Activated naive CD8-positive, alpha-beta T cell treated with anti-CD3 and anti-CD28 coated beads, Interleukin-2, amount 50 U/mL, for 16 hours (primary cell): ENCODE results near the gene PCSK2.
"Not testable (repeated sequence)": the region's sequence is repeated elsewhere in the genome, so short reads cannot be mapped to it uniquely, and the experiment has no call there.

Experiments used
- DNase-seq: peaks from one replicate; pipeline ENCODE4 v3.0.0-alpha.2; 2020; ENCODE audit warnings: low read depth, low spot score

PCSK2 gene, protein sequence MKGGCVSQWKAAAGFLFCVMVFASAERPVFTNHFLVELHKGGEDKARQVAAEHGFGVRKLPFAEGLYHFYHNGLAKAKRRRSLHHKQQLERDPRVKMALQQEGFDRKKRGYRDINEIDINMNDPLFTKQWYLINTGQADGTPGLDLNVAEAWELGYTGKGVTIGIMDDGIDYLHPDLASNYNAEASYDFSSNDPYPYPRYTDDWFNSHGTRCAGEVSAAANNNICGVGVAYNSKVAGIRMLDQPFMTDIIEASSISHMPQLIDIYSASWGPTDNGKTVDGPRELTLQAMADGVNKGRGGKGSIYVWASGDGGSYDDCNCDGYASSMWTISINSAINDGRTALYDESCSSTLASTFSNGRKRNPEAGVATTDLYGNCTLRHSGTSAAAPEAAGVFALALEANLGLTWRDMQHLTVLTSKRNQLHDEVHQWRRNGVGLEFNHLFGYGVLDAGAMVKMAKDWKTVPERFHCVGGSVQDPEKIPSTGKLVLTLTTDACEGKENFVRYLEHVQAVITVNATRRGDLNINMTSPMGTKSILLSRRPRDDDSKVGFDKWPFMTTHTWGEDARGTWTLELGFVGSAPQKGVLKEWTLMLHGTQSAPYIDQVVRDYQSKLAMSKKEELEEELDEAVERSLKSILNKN

DNA sequence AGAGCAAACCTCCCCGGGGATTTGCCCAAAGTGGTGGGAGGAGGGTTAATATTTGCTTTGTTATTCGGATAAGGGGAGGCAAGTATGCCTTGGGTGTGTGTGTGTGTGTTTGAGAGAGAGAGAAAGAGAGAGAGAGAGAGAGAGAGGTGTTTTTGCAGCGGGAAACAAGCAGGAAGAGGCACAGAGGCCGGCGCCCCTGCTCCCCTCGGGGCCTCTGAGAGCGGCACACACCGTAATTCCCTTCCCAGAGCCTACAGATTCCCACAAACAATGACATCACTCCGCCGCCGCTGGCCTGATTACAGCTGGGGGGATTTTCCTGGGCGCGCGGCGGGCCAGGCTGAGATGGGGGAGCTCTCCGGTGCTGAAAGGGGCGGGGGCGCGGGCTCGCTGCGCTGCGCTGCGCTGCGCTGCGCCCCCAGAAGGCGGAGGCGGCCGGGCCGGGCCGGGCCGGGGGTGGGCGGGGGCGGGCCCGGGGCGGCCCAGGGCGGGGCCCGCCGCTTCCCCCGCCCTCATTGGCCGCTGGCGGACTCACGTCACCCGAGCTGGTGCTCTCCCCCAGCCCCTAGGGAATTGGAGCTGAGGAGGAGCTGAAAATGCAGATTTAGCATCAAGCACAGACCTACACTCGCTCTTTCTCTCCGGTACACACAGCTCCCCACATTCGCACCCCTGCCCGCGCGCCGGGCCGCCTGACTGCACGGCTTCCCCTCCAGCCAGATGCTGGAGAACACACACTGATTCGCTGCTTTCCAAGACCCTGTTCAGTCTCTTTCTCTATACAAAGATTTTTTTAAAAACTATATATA, at the start of gene PCSK2:
TSS of gene PCSK2 (plus strand) at position 631 of the 809 bp plus-strand sequence. CDS start 266 bp downstream, outside the sequence.
- no peak for DNase-seq

DNA sequence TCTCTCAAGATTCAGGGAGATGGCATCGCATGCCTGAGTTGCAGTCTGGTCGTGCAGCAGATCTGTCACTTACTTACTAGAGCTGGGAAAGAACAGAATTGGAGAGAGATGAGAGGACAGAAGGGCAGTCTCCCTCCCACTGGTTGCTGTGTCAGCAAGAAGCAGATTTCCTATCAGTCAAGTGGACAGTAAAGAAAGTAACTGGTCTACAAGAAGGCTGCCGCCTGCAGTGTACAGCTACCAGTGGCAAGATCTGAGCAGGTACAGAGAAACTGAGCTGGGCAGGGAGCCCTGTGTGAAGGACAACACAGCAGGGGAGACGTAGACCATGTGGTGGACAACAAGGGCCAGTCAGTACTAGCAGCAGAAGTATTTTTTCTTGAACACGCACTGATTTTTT, 49.5 kb upstream of the PCSK2 start:
- no peak for DNase-seq

DNA sequence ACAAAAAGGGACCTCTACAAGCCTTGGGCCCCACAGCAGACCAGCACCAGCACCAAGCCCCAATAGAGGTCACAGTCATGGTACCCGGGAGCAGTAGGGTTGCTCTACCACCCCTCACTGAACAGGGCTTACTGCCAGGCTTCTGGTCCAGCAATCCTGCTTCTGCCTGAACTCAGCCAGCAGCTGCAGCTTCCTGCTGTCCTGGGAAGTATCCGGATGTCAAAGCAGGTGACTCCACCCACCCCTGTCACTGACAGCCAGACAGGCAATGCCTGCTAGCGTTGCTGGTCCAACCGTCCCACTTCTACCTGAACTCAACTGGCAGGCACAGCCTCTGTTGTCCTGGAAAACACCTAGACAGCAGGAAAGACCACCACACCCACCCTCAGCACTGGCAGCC, 47.0 kb upstream of the PCSK2 start:
- no peak for DNase-seq

DNA sequence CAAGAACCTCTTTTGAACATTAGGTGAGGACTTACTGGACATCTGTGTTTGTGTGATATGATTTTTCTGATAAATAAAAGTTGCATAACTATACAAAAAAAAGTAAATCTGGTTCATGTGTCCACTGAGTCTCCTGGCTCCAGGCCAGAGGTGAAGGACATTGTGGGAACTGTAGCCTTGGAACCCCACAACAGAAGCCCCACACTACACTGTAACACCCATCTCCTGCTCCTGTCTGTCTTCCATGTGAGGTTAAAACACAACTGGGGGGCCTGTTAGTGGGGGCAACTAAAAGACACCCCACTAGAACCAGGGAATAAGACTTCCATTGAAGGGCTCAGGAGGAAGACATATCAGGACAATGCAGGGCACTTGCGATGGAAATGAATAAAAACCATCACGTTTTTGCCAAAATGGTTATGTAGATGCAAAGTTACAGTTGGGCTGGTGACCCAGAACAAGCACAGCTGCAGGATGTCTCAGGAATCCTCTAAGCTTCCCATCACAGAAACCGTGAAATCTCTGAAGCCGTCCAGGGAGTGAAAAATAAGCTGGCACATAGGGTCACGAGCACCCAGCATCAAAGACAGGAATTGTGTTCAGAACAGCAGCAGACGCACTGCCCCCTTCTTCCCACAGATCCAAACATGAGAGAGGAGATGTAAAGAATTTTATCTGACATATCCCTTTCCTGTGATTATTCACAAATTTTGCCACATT, 36.7 kb upstream of the PCSK2 start:
- no peak for DNase-seq

DNA sequence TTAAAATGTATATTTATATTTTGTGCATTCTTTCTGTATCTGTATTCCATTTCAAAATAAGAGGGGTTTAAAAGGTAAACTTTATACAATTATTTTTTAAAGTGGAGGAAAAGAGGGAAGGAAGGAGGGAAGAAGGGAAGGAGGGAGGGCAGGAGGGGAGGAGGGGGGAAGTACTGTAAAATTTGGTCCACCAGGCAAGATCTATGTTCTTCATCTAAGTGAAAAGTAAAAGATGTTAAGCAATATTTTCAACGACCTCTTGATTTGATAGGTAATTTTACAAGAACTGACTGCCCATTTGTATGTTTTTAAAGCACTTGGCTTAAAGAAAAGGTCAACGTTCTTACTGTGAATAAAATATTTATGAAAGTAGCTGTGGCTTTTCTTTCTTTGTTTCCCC, 29.8 kb upstream of the PCSK2 start:
- DNase-seq: no peak

GRCh38 chr20:17202030-17202429, 24.8 kb upstream of the PCSK2 start:
- DNase-seq: no peak

GRCh38 chr20:17202673-17203072, 24.2 kb upstream of the PCSK2 start:
- no peak for DNase-seq

DNA sequence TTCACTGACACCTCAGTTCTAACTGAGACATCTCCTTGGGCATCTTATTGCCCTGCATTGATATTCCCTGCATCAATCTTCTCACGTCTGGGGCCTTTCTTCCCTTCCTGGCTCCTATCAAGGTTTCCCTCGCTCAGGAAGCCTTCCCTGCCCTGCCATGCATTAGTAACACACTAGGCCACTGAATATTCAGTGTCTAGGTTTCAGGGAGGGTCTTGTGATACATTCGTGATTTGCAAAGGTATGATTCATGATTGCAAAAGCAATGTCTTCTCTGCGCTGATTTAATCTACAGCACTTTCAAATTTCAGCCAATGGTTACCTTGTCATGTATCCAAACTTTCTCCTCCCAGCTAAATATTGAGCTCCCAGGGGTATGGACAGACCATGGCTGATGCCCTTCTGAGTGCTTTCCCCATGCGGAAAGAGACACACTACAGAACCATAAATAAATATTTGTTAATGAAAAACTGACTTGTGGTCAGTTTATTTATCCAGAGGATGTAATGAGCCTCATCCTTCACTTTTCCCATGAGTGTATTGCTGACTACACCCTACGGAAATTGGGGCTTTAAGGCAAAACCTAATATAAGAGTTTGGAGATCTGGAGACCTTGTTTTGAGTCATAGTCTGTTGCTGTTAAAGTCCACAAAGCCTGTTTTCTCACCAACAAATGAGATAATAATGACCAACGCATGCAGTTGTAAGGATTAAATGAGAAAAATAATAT, 21.6 kb upstream of the PCSK2 start:
- no peak for DNase-seq

DNA sequence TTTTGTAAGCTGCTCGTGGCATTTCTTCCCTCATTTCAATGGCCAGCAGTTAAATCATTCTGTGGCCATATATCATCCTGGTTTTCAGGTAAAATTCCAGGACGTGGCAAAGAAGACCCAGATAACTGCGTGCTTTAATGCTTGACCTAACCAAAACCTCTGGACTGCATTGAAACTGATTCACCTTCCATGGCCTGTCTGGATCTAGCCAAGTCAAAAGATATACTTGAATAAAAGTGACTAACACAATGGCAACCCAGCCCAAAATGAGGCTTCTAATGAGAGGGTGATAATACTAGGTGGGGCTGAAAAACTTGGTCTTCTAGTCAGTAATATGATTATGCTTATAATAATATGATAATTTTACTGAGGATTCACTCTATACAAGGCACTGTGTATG, 16.5 kb upstream of the PCSK2 start:
- DNase-seq: no peak

DNA sequence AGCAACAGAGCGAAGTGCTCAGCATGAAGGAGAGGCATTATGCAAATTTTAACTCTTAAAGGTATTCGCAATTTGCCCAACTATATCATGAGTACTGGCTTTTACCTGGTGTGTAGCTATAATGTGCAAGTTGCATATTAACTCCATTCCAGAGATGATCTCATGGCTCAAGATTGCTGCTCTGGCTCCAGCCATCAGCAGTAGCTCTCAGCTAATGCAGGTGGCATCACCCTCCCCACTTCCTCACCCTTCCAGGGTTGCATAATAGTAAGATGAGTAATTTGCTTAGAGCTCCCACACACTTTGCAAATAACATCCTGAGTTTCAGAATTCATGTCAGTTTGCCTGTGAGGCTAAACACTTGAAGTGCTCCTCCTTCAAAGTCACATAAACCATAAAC, 15.9 kb upstream of the PCSK2 start:
- DNase-seq: no peak

- no peak for DNase-seq
Measured at GRCh38 chr20:17215167-17215566, 11.7 kb upstream of the PCSK2 start.

GRCh38 chr20:17219856-17220255, 7.0 kb upstream of the PCSK2 start:
- not testable (repeated sequence) for DNase-seq

GRCh38 chr20:17223553-17223952, 3.3 kb upstream of the PCSK2 start:
- DNase-seq: no peak

DNA sequence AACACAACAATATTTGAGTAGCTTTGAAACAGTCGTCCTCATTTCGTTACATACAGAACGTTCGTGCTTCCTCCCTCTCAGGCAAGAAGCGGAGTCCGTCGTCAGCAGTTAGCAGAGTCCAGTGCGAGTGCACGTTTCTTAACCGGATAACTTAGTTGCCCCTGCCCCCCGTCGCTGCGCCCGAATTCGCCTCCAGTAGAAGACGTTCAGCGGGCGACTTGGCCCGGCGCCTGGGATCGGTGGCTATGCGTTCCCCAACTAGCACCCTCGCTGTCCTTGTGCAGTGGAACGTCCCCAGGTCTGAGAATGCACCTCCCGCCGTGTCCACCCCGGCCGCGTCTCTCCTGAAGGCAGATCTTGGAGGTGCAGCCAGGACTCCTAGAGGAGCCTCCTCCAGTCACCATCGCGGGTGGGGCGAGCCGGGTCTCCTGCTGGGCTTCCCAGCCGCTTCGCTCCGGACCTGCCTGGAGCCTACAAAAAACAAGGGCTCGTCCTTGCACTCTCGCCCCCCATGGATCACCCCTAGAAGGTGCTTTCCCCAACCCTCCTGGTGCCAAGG, 910 bp upstream of the PCSK2 start:
- DNase-seq: no peak

DNA sequence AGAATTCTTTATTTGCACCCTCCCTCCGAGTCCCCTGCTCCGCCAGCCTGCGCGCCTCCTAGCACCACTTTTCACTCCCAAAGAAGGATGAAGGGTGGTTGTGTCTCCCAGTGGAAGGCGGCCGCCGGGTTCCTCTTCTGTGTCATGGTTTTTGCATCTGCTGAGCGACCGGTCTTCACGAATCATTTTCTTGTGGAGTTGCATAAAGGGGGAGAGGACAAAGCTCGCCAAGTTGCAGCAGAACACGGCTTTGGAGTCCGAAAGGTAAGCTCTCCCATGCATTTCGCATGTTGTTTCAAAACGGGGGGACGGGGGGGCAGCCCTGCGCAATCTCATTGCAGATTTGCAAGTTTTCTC, 357 bp downstream of the PCSK2 start:
- DNase-seq: no peak

- DNase-seq: no peak
Measured at GRCh38 chr20:17227669-17228623, 1.1 kb downstream of the PCSK2 start.

GRCh38 chr20:17228624-17229061, 1.8 kb downstream of the PCSK2 start:
- DNase-seq: no peak

- no peak for DNase-seq
Measured at GRCh38 chr20:17229256-17229655, 2.4 kb downstream of the PCSK2 start.

DNA sequence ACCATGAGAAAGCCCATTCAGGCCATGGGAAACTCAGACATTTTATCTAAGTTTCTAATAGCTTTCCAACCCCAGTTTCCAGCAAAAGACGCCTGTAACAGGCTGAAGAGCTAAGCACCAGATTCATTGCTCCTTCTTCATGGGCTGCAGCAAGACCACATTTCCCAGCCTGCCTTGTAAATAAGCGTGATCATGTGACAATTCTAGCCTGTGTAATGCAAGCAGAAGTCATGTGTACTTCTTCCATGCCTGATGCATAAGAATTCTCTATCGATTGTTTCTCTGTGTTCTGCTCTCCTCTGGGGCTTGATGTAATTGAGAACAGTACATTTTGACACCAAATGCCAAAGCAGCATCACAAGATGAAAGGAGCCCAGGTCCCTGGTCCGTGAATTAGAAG, 6.8 kb downstream of the PCSK2 start:
- DNase-seq: no peak

GRCh38 chr20:17236766-17237165, 9.9 kb downstream of the PCSK2 start:
- DNase-seq: no peak
